GM21786 (cell line): ENCODE results near the gene TTC7B.
A peak's percentile ranks its signal among the peaks of the same experiment; 100 is the strongest.

Experiments
- ATAC-seq: cut with Tn5 transposase; IDR thresholded peaks from one replicate; pipeline ENCODE4 v1.9.1; 2021; ENCODE audit not compliant: unreplicated experiment

Gene TTC7B

GRCh38 chr14:90714811-90715210, 101.4 kb downstream of the TTC7B start:
- ATAC-seq: no peak

GRCh38 chr14:90704738-90705392, 111.4 kb downstream of the TTC7B start:
- ATAC-seq: no peak

- no peak for ATAC-seq
These were observed 112.1 kb downstream of the TTC7B start for GRCh38 chr14:90703841-90704737.

GRCh38 chr14:90700933-90701776, 115.1 kb downstream of the TTC7B start:
- no peak for ATAC-seq

GRCh38 chr14:90699016-90699415, 117.2 kb downstream of the TTC7B start:
- ATAC-seq: no peak

GRCh38 chr14:90698379-90698869, 117.8 kb downstream of the TTC7B start:
- no peak for ATAC-seq

- ATAC-seq: peak; percentile 83
These were observed 118.5 kb downstream of the TTC7B start for GRCh38 chr14:90697577-90698206.

GRCh38 chr14:90697132-90697531, 119.1 kb downstream of the TTC7B start:
- no peak for ATAC-seq

GRCh38 chr14:90696720-90697119, 119.5 kb downstream of the TTC7B start:
- ATAC-seq: no peak

GRCh38 chr14:90695997-90696660, 120.1 kb downstream of the TTC7B start:
- no peak for ATAC-seq

- no peak for ATAC-seq
These were observed 122.8 kb downstream of the TTC7B start for GRCh38 chr14:90693413-90693812.

- ATAC-seq: no peak
These were observed 123.4 kb downstream of the TTC7B start for GRCh38 chr14:90692826-90693225.

- ATAC-seq: no peak
These were observed 124.2 kb downstream of the TTC7B start for GRCh38 chr14:90692061-90692460.

GRCh38 chr14:90691627-90692026, 124.6 kb downstream of the TTC7B start:
- ATAC-seq: no peak

GRCh38 chr14:90687680-90688079, 128.6 kb downstream of the TTC7B start:
- ATAC-seq: no peak

- ATAC-seq: no peak
These were observed 133.6 kb downstream of the TTC7B start for GRCh38 chr14:90682615-90683014.

GRCh38 chr14:90681929-90682328, 134.3 kb downstream of the TTC7B start:
- no peak for ATAC-seq

- ATAC-seq: no peak
These were observed 137.3 kb downstream of the TTC7B start for GRCh38 chr14:90678846-90679362.

- no peak for ATAC-seq
These were observed 137.8 kb downstream of the TTC7B start for GRCh38 chr14:90678420-90678819.

GRCh38 chr14:90677484-90678050, 138.7 kb downstream of the TTC7B start:
- no peak for ATAC-seq
